H9 (cell line): Measurements from ENCODE around the gene TMEM97. TPM values are rescaled to one million over a fixed set of nuclear protein-coding genes. Genes with fewer than 3 reads are reported as not detected.

Source experiments
- DNase-seq: peaks from one replicate; pipeline ENCODE4 v3.0.0-alpha.2; 2017
- H2AFZ ChIP-seq: one replicate; pipeline ENCODE4 v1.6.1; 2013; ENCODE audit warnings: mild to moderate bottlenecking, low read length, control low read depth, moderate library complexity
- H2AK5ac ChIP-seq: 2 replicates; pipeline ENCODE4 v1.6.1; 2013; ENCODE audit warnings: low read length, control low read depth, mixed read lengths; ENCODE audit not compliant: insufficient read length
- H2BK120ac ChIP-seq: one replicate; pipeline ENCODE4 v1.6.1; 2013; ENCODE audit warnings: low read depth, mild to moderate bottlenecking, low read length, control low read depth, inconsistent platforms; ENCODE audit not compliant: poor library complexity, severe bottlenecking
- H2BK12ac ChIP-seq: 2 replicates; pipeline ENCODE4 v1.6.1; 2013; ENCODE audit warnings: low read length, control low read depth, mixed read lengths, low read depth; ENCODE audit not compliant: insufficient read length
- H2BK15ac ChIP-seq: 2 replicates; pipeline ENCODE4 v1.6.1; 2013; ENCODE audit warnings: low read depth, low read length, control low read depth
- H2BK20ac ChIP-seq: one replicate; pipeline ENCODE4 v1.6.1; 2013; ENCODE audit warnings: low read depth, mild to moderate bottlenecking, low read length, control low read depth, inconsistent platforms; ENCODE audit not compliant: poor library complexity, severe bottlenecking
- H2BK5ac ChIP-seq: 2 replicates; pipeline ENCODE4 v1.6.1; 2013; ENCODE audit warnings: low read length, control low read depth, mixed read lengths; ENCODE audit not compliant: insufficient read length
- H3K14ac ChIP-seq: 2 replicates; pipeline ENCODE4 v1.6.1; 2013; ENCODE audit warnings: low read length, control low read depth; ENCODE audit not compliant: insufficient read depth
- H3K18ac ChIP-seq: 2 replicates; pipeline ENCODE4 v1.6.1; 2013; ENCODE audit warnings: low read depth, mild to moderate bottlenecking, mixed read lengths, low read length, control low read depth; ENCODE audit not compliant: insufficient read length
- H3K23ac ChIP-seq: 2 replicates; pipeline ENCODE4 v1.6.1; 2013; ENCODE audit warnings: low read length, control low read depth, mixed read lengths, low read depth; ENCODE audit not compliant: insufficient read length
- H3K23me2 ChIP-seq: 2 replicates; pipeline ENCODE4 v1.6.1; 2013; ENCODE audit warnings: low read depth, mild to moderate bottlenecking, mixed read lengths, low read length, control low read depth; ENCODE audit not compliant: insufficient read length, poor library complexity, severe bottlenecking
- H3K27ac ChIP-seq: 2 replicates; pipeline ENCODE4 v1.5.1; 2013; ENCODE audit warnings: low read length, control low read depth, mixed read lengths, low read depth; ENCODE audit not compliant: insufficient read length
- H3K27me3 ChIP-seq: 2 replicates; pipeline ENCODE4 v1.6.1; 2013; ENCODE audit warnings: low read length, control low read depth, inconsistent platforms; ENCODE audit not compliant: insufficient read depth
- H3K4ac ChIP-seq: 2 replicates; pipeline ENCODE4 v1.6.1; 2013; ENCODE audit warnings: low read depth, mild to moderate bottlenecking, control low read depth, inconsistent platforms, low read length, moderate library complexity
- H3K4me1 ChIP-seq: 2 replicates; pipeline ENCODE4 v1.6.1; 2013; ENCODE audit warnings: low read length, control low read depth, inconsistent platforms; ENCODE audit not compliant: insufficient read depth
- H3K4me2 ChIP-seq: 2 replicates; pipeline ENCODE4 v1.6.1; 2013; ENCODE audit warnings: low read length, control low read depth, mixed read lengths; ENCODE audit not compliant: insufficient read length, insufficient read depth
- H3K56ac ChIP-seq: 2 replicates; pipeline ENCODE4 v1.6.1; 2013; ENCODE audit warnings: low read depth, mild to moderate bottlenecking, mixed read lengths, low read length, control low read depth; ENCODE audit not compliant: insufficient read length
- H3K79me1 ChIP-seq: 2 replicates; pipeline ENCODE4 v1.6.1; 2013; ENCODE audit warnings: low read depth, mild to moderate bottlenecking, moderate library complexity, low read length, control low read depth, inconsistent platforms; ENCODE audit not compliant: insufficient read depth, poor library complexity, severe bottlenecking
- H3K79me2 ChIP-seq: 2 replicates; pipeline ENCODE4 v1.6.1; 2013; ENCODE audit warnings: low read length, control low read depth, inconsistent platforms; ENCODE audit not compliant: insufficient read depth
- H3K9ac ChIP-seq: 2 replicates; pipeline ENCODE4 v1.6.1; 2013; ENCODE audit warnings: low read length, control low read depth, mixed read lengths; ENCODE audit not compliant: insufficient read length; ENCODE audit errors: extremely low read depth
- H3K9me3 ChIP-seq: one replicate; pipeline ENCODE4 v1.6.1; 2013; ENCODE audit warnings: low read depth, low read length, inconsistent platforms; ENCODE audit not compliant: control insufficient read depth
- H3T11ph ChIP-seq: one replicate; pipeline ENCODE4 v1.6.1; 2013; ENCODE audit warnings: mild to moderate bottlenecking, low read length, control low read depth, inconsistent platforms
- H4K20me1 ChIP-seq: one replicate; pipeline ENCODE4 v1.6.1; 2013; ENCODE audit not compliant: control insufficient read depth, insufficient read length, insufficient read depth
- H4K5ac ChIP-seq: 2 replicates; pipeline ENCODE4 v1.6.1; 2013; ENCODE audit warnings: low read depth, mild to moderate bottlenecking, mixed read lengths, low read length, control low read depth; ENCODE audit not compliant: insufficient read length
- H4K8ac ChIP-seq: replicated peaks from 2 replicates; pipeline ENCODE4 v1.6.1; 2013; ENCODE audit warnings: low read length, control low read depth, mixed read lengths, low read depth; ENCODE audit not compliant: insufficient read length
- H4K91ac ChIP-seq: 2 replicates; pipeline ENCODE4 v1.6.1; 2013; ENCODE audit warnings: low read depth, mild to moderate bottlenecking, moderate library complexity, mixed read lengths, low read length, control low read depth; ENCODE audit not compliant: insufficient read length
- H3K27ac Mint-ChIP-seq, 3 experiments: 2 replicates in 2 of 3; 3 replicates in 1 of 3; pipeline ENCODE4 v1.8.0; 2020 to 2021; ENCODE audit warnings: mixed read lengths in 3 of 3, mild to moderate bottlenecking in 1 of 3, moderate library complexity in 1 of 3
- H3K27me3 Mint-ChIP-seq: 2 replicates; pipeline ENCODE4 v1.8.0; 2021; ENCODE audit warnings: low read depth, mild to moderate bottlenecking, moderate library complexity, mixed read lengths
- H3K36me3 Mint-ChIP-seq, 3 experiments: 2 replicates in 2 of 3; 3 replicates in 1 of 3; pipeline ENCODE4 v1.8.0; 2020 to 2021; ENCODE audit warnings: low read depth in 3 of 3, mixed read lengths in 3 of 3; ENCODE audit not compliant: insufficient read depth in 1 of 3
- H3K4me1 Mint-ChIP-seq, 2 experiments: 2 replicates each; pipeline ENCODE4 v1.8.0; 2020; ENCODE audit warnings: mixed read lengths in 2 of 2
- H3K4me3 Mint-ChIP-seq, 2 experiments: 2 replicates in 1 of 2; 3 replicates in 1 of 2; pipeline ENCODE4 v1.8.0; 2020 to 2021; ENCODE audit warnings: mild to moderate bottlenecking in 2 of 2, mixed read lengths in 2 of 2, moderate library complexity in 1 of 2
- H3K9me3 Mint-ChIP-seq, 2 experiments: 2 replicates in 1 of 2; 3 replicates in 1 of 2; pipeline ENCODE4 v1.8.0; 2020; ENCODE audit warnings: mild to moderate bottlenecking in 2 of 2, mixed read lengths in 2 of 2, moderate library complexity in 1 of 2
- CTCF ChIP-seq: fragments of 200-600 bp; sonication (generic); conservative IDR thresholded peaks from 3 replicates; pipeline ENCODE4 v1.8.0; 2021; ENCODE audit warnings: antibody characterized with exemption, mild to moderate bottlenecking
- WGBS: extraction: QIAGEN DNeasy Blood & Tissue Kit; methylation state at CpG from one replicate; pipeline ENCODE4 v1.1.7; 2013; ENCODE audit warnings: missing lambda C conversion rate, low lambda C conversion rate, mixed read lengths; ENCODE audit not compliant: insufficient read length; ENCODE audit errors: extremely low coverage; 5-methylcytosine and 5-hydroxymethylcytosine counted together
- total RNA-seq: library from RNA; stranded (reverse); gene quantifications from 2 replicates; pipeline ENCODE4 v1.2.1, GENCODE V29; 2021

Gene TMEM97
- total RNA-seq, 1 experiment from 2014 or later, result 116 TPM

- no peak overlapping the region for H2BK20ac ChIP-seq
- no peak overlapping the region for H2AFZ ChIP-seq
- Mint-ChIP-seq H3K36me3 (peaks cover 0 to 6% (median 2%) of the 10 kb centered on the region in 3 experiments; a peak in 3 of 7 replicates), H3K27ac (peak overlapping the region in 2 of 3 experiments; percentile 66 to 87; a peak in 2 of 7 replicates), H3K9me3 (no peaks in the 10 kb centered on the region; a peak in 2 of 5 replicates), H3K4me1 (peaks cover 14 to 21% of the 10 kb centered on the region in 2 experiments), H3K4me3 (peak overlapping the region in 1 of 2 experiments; percentile 85; a peak in 2 of 5 replicates), H3K27me3 (peaks cover 35% of the 10 kb centered on the region)
- no peaks in the 10 kb centered on the region for H3K79me2 ChIP-seq
- peak overlapping the region; percentile 53 for H3K4me2 ChIP-seq
- no peak overlapping the region for H4K8ac ChIP-seq
- no peak overlapping the region for H4K5ac ChIP-seq
- no peak overlapping the region for H2AK5ac ChIP-seq
- no peaks in the 10 kb centered on the region for H3K79me1 ChIP-seq
- no peak overlapping the region for H3K9ac ChIP-seq
- TF ChIP-seq CTCF, result no peak
- H3K18ac ChIP-seq, result no peak overlapping the region
- peaks cover 2% of the 10 kb centered on the region; the same call in 1 of the 2 replicates for H3K4me1 ChIP-seq
- no peak overlapping the region for H2BK15ac ChIP-seq
- peaks cover 2% of the 10 kb centered on the region for H4K20me1 ChIP-seq
- no peak overlapping the region for H3K23ac ChIP-seq
- no peak overlapping the region for H4K91ac ChIP-seq
- H3K14ac ChIP-seq, result no peak overlapping the region
- no peak overlapping the region for H3K27ac ChIP-seq
- peaks cover 10% of the 10 kb centered on the region for H3K23me2 ChIP-seq
- no peak for DNase-seq
- no peak overlapping the region for H3K4ac ChIP-seq
- H2BK12ac ChIP-seq, result no peak overlapping the region
- no peaks in the 10 kb centered on the region for H3K9me3 ChIP-seq
- peaks cover 12% of the 10 kb centered on the region; the same call in 1 of the 2 replicates for H3K27me3 ChIP-seq
- no peak overlapping the region for H3T11ph ChIP-seq
- no CpG with 5 or more reads among the region's 1 CpG for WGBS
- no peak overlapping the region for H2BK120ac ChIP-seq
- no peak overlapping the region for H3K56ac ChIP-seq
- H2BK5ac ChIP-seq, result no peak overlapping the region
Measured at GRCh38 chr17:28370744-28371103, 51.7 kb downstream of the TMEM97 start.
